ENCODE data around the gene SLC24A4.

The SLC24A4 gene

DNA sequence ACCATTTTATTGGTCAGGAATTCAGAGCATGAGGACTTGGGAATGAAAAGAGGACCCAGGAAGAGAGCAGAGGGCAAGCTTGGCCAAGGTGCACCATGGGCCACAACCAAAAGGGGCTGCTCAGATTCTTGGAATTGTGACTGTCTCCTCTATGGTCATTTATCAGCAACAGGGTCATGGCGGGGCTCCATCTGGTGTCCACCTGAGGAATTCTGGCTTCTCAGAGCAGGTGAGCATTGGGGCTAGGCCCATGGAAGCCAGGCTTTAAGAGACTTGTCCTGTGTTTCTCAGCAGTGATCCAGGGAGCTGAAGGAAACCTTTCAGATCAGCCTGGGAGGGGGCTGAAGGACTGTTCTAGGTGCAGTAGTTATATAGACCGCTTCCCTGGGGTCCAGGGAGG is 188.0 kb downstream of the SLC24A4 start:
- DNase-seq: no peak

DNA sequence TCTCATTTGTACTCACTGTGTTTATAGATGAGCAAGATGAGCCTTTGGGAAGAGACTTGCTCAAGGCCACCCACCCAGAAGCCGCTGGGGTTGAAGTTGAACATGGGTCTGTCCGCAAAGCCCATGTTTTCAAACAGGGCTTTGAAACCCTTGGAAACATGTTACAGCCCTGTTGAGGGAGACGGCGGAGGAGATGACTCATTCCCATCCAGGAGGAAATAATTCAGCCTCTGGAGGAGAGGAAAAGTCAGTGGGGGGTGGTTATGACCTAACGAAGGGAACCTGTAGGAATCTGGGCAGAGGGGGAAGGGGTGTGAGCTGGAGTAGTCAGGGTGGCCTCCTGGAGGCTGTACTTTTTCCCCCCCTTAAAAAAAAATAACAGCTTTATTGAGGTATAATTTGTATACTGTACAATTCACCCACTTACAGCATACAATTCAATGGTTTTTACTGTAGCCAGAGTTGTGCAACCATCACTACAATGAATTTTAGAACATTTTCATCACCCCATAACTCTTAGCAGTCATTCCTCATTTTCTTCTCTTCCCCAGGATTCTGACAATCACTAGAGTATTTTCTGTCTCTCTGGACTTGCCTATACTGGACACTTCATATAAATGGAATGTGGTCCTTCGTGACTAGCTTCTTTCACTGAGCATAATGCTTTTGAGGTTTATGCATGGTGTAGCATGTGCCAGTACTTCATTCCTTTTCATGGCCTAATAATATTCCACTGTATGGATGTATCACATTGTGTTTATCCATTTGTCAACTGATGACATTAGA is 188.7 kb downstream of the SLC24A4 start:
- no peak for DNase-seq

GRCh38 chr14:92512807-92513203 is 189.8 kb downstream of the SLC24A4 start:
- DNase-seq: no peak

- DNase-seq: no peak
These were observed 190.4 kb downstream of the SLC24A4 start, which contains the start of gene RIN3 for GRCh38 chr14:92513204-92513965. Gene RIN3, plus strand, starts transcription at chr14:92513781. Its CDS starts 152 bp downstream, at chr14:92513933.

GRCh38 chr14:92513966-92514843 is 191.2 kb downstream of the SLC24A4 start:
- DNase-seq: no peak

- no peak for DNase-seq
These were observed 192.0 kb downstream of the SLC24A4 start for GRCh38 chr14:92514844-92515514.

GRCh38 chr14:92515546-92516343 is 192.8 kb downstream of the SLC24A4 start:
- no peak for DNase-seq

DNA sequence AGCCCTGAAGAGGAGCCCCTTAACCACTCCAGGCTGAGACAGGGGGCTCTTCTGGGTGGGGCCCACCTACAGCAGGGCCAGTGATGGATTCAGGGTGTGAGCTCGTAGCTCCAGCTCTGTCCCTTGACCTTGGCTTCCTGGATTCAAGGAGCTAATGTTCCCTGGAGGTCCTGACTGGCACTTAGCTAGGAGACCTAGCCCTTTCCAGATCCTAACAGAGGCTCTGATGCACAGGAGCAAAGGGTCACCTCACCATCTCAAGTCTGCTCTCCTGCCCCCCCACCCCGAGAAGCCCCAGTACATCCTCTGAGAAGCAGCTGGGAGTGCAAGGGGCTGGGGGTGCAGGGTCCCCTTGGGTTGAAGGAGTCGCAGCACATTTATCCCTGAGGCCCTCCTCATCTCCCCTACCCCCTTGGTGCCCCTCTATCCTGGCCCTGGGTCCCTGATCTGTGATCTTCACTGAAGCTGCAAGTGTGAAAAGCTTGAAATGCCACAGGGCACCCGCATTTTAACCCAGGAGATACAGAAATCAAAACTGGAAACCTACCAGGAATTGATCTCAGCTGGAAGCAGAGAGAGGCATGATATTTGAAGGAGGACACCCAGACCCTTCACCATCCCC is 193.5 kb downstream of the SLC24A4 start:
- no peak for DNase-seq

- no peak for DNase-seq
These were observed 194.1 kb downstream of the SLC24A4 start for GRCh38 chr14:92516966-92517506.

DNA sequence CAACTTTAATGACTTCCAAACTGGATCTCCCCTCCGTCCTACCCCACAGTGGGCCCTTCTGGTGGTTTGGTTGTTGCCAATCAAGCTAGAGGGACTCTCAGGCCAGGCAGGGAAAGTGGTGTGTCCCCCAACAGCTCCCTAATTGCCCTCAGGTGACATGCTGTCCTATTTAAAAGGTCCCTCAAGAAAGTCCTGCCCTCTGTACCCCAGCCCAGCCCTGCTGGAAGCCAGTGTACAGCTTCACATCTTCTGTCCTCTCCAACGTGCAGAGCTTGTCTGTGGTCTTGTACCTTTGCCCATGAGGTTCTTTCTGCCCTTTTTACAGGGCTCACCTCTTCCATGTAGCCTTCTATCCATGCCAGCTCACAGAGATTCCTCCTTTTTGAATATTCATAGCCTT is 194.8 kb downstream of the SLC24A4 start:
- DNase-seq: no peak

GRCh38 chr14:92519246-92520101 is 196.5 kb downstream of the SLC24A4 start:
- DNase-seq: no peak

GRCh38 chr14:92520102-92521057 is 197.4 kb downstream of the SLC24A4 start:
- DNase-seq: no peak

- DNase-seq: no peak
These were observed 198.1 kb downstream of the SLC24A4 start for GRCh38 chr14:92521058-92521415.

DNA sequence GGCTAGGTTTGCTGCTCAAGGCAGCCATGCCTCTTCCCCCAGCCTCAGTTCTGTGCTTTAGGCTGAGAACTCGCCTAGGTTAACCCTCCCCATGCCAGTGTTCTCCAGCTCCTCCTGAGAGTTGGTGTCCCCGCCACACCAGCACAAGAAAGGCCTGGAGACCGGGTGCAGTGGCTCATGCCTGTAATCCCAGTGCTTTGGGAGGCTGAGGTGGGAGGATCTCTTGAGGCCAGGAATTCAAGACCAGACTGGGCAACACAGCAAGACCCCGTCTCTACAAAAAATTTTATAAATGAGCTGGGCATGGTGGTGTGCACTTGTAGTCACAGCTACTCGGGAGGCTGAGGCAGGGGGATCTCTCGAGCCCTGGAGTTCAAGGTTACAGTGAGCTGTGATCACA is 200.8 kb downstream of the SLC24A4 start:
- DNase-seq: no peak

- no peak for DNase-seq
These were observed 201.7 kb downstream of the SLC24A4 start for GRCh38 chr14:92524602-92525185.

DNA sequence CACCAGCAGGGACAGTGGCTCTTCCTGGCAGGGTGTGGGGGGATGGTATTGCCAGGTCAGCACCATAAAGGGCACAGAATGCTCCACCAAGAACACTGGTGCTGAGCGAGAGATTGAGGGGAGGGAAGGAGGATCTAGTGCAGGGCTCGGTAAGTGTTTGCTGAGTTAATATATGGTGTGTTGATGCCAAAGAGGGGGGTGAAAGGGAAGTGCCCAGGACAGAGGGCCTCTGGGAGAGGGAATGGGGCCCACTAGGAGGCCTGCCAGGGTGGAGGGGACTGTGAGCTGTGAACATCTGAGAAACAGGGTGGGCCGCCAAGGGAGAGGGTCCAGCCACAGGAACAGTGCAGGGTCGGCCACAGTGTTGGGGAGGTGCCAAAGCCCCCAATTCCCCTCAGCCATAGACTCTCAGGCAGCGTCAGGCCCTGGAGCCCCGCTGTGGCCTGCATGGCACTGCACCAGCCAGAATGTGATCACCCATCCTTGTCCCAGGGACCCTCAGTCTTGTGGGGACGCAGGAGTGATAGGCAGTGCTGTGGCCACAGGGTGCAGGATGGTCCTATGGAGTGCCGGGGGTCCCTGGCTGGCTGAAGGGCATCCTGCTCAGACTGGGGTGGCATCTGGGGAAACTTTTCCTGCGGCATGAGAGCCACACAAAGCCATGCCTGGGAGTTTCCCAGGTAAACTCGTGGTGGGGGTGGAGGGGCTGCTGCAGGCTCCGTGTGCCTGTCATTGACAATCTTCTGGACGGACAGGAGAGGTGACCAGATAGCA is 202.5 kb downstream of the SLC24A4 start:
- DNase-seq: no peak

GRCh38 chr14:92527721-92528120 is 204.8 kb downstream of the SLC24A4 start:
- no peak for DNase-seq
